WTC11 (cell line): ENCODE measurements around the gene RRAGB. TPM values are rescaled to one million over a fixed set of nuclear protein-coding genes. Genes with fewer than 3 reads are reported as not detected.
"Not testable (repeated sequence)": the region's sequence is repeated elsewhere in the genome, so short reads cannot be mapped to it uniquely, and the experiment has no call there.

Source experiments
- ATAC-seq: fragments of 200-7000 bp; cut with Tn5 transposase; 2 replicates; pipeline ENCODE4 v1.10.0; 2021; ENCODE audit warnings: mild to moderate bottlenecking, moderate library complexity
- CTCF ChIA-PET: fragments of 300-600 bp; sonication (Branson Sonifier 250); formaldehyde crosslinking; loops from one replicate; lab custom pipeline; 2021; ENCODE audit warnings: antibody characterized with exemption; lab: Charles Lee
- POLR2A ChIA-PET: fragments of 350-600 bp; sonication (Branson Sonifier 250); formaldehyde crosslinking; loops from one replicate; lab custom pipeline; 2021; ENCODE audit warnings: antibody characterized with exemption; lab: Charles Lee
- DNase-seq: peaks from one replicate; pipeline ENCODE4 v3.0.0; 2021; ENCODE audit warnings: low spot score
- H3K27ac Mint-ChIP-seq: 2 replicates; pipeline ENCODE4 v1.8.0; 2021; ENCODE audit warnings: mixed read lengths
- H3K27me3 Mint-ChIP-seq: 2 replicates; pipeline ENCODE4 v1.8.0; 2021; ENCODE audit warnings: low read depth, mild to moderate bottlenecking, moderate library complexity, mixed read lengths
- H3K36me3 Mint-ChIP-seq: 2 replicates; pipeline ENCODE4 v1.8.0; 2021; ENCODE audit warnings: mixed read lengths
- H3K4me1 Mint-ChIP-seq: 2 replicates; pipeline ENCODE4 v1.8.0; 2022; ENCODE audit warnings: mixed read lengths
- H3K4me3 Mint-ChIP-seq: 2 replicates; pipeline ENCODE4 v1.8.0; 2021; ENCODE audit warnings: mild to moderate bottlenecking, moderate library complexity, mixed read lengths
- H3K9me3 Mint-ChIP-seq: 2 replicates; pipeline ENCODE4 v1.8.0; 2021; ENCODE audit warnings: mixed read lengths
- CREB1 ChIP-seq: sonication (generic); formaldehyde crosslinking; IDR thresholded peaks from 2 replicates; pipeline ENCODE4 v1.8.0; 2023; ENCODE audit warnings: mild to moderate bottlenecking, missing genetic modification reagents
- ELF4 ChIP-seq: sonication (generic); formaldehyde crosslinking; IDR thresholded peaks from 2 replicates; pipeline ENCODE4 v1.8.1; 2022; ENCODE audit warnings: low read depth, mild to moderate bottlenecking, moderate library complexity, missing genetic modification reagents
- ESRRA ChIP-seq: sonication (generic); formaldehyde crosslinking; IDR thresholded peaks from 2 replicates; pipeline ENCODE4 v1.8.1; 2022; ENCODE audit warnings: mild to moderate bottlenecking, missing genetic modification reagents, borderline replicate concordance
- MXD4 ChIP-seq: fragments of 250-450 bp; sonication (Bioruptor Pico); IDR thresholded peaks from 2 replicates; pipeline ENCODE4 v1.8.0; 2021; ENCODE audit warnings: mild to moderate bottlenecking, moderate library complexity, borderline replicate concordance
- NR1H2 ChIP-seq: sonication (generic); formaldehyde crosslinking; IDR thresholded peaks from 2 replicates; pipeline ENCODE4 v1.9.0; 2021; ENCODE audit warnings: mild to moderate bottlenecking, moderate library complexity, missing genetic modification reagents
- RORB ChIP-seq: fragments of 250-450 bp; sonication (Bioruptor Pico); IDR thresholded peaks from 2 replicates; pipeline ENCODE4 v1.9.0; 2021; ENCODE audit warnings: mild to moderate bottlenecking
- SP1 ChIP-seq: sonication (generic); formaldehyde crosslinking; conservative IDR thresholded peaks from 2 replicates; pipeline ENCODE4 v1.8.1; 2022; ENCODE audit warnings: missing genetic modification reagents
- TEAD1 ChIP-seq: sonication (generic); formaldehyde crosslinking; IDR thresholded peaks from 2 replicates; pipeline ENCODE4 v1.8.0; 2022; ENCODE audit warnings: mild to moderate bottlenecking, missing genetic modification reagents
- TP53 ChIP-seq: sonication (generic); formaldehyde crosslinking; IDR thresholded peaks from 2 replicates; pipeline ENCODE4 v1.8.1; 2023; ENCODE audit warnings: mild to moderate bottlenecking, missing genetic modification reagents
- ZNF232 ChIP-seq: sonication (generic); formaldehyde crosslinking; IDR thresholded peaks from 2 replicates; pipeline ENCODE4 v1.8.0; 2022; ENCODE audit warnings: mild to moderate bottlenecking, missing genetic modification reagents
- ZNF423 ChIP-seq: fragments of 250-450 bp; sonication (Bioruptor Pico); IDR thresholded peaks from 2 replicates; pipeline ENCODE4 v2.1.2; 2022; ENCODE audit warnings: mild to moderate bottlenecking, moderate library complexity
- total RNA-seq: library from RNA; stranded (reverse); gene quantifications from 3 replicates; pipeline ENCODE4 v1.2.3, GENCODE V29; 2021
- TF ChIP-seq, protein P1 (sequence below): sonication (generic); formaldehyde crosslinking; IDR thresholded peaks from 2 replicates; pipeline ENCODE4 v1.8.0; 2022; ENCODE audit warnings: mild to moderate bottlenecking, missing genetic modification reagents
- TF ChIP-seq, protein P2 (sequence below): sonication (generic); formaldehyde crosslinking; IDR thresholded peaks from 2 replicates; pipeline ENCODE4 v1.8.0; 2022; ENCODE audit warnings: missing genetic modification reagents
- TF ChIP-seq, protein P3 (sequence below): fragments of 250-450 bp; sonication (Bioruptor Pico); IDR thresholded peaks from 2 replicates; pipeline ENCODE4 v1.9.0; 2021; ENCODE audit warnings: mild to moderate bottlenecking
- TF ChIP-seq, protein P4 (sequence below): sonication (generic); formaldehyde crosslinking; IDR thresholded peaks from 2 replicates; pipeline ENCODE4 v1.8.1; 2022; ENCODE audit warnings: mild to moderate bottlenecking, missing genetic modification reagents, moderate library complexity, borderline replicate concordance
- TF ChIP-seq, protein P5 (sequence below): sonication (generic); formaldehyde crosslinking; IDR thresholded peaks from 2 replicates; pipeline ENCODE4 v1.8.0; 2023; ENCODE audit warnings: missing genetic modification reagents, mild to moderate bottlenecking, borderline replicate concordance
- TF ChIP-seq, protein P6 (sequence below): fragments of 250-450 bp; sonication (Bioruptor Pico); IDR thresholded peaks from 2 replicates; pipeline ENCODE4 v1.9.0; 2021; ENCODE audit warnings: moderate library complexity, mild to moderate bottlenecking, inconsistent platforms, borderline replicate concordance
- TF ChIP-seq, protein P7 (sequence below): fragments of 250-450 bp; sonication (Bioruptor Pico); IDR thresholded peaks from 2 replicates; pipeline ENCODE4 v1.9.0; 2021; ENCODE audit warnings: mild to moderate bottlenecking

Gene RRAGB
- total RNA-seq, 1 experiment from 2014 or later: 7.8 TPM

DNA sequence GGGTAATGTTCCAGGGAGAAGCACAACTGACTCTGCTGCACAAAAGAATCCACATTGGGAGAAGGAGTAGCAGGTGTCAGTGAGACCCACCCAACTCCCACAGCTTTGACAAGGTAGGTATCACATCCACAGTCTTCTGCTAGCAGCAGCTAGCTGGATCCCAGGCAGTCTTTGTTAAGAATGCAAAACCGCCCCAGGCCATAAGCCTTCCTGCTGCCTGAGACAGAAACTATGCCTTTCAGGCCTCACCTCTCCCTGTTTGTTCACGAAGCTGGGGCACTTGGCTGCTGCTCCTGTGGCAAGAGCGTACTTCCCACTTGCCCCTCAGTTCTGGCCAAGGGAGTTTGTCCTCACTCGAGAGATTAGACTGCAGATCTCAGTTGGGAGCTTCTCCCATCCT is 21.4 kb downstream of the RRAGB start:
- Mint-ChIP-seq H3K4me3 (no peak overlapping the region), H3K9me3 (no peaks in the 10 kb centered on the region), H3K27me3 (no peaks in the 10 kb centered on the region), H3K27ac (no peak overlapping the region), H3K36me3 (peaks cover 12% of the 10 kb centered on the region), H3K4me1 (no peaks in the 10 kb centered on the region)
- ChIA-PET POLR2A (no interaction called here), CTCF (interaction anchor here (0.7 kb wide), 1 partner anchor 168 kb away, joined by 3 read pairs; no protein-coding TSS in a partner anchor)
- peak; percentile 10 for DNase-seq
- no peak for TF ChIP-seq ELF4 (CRISPR knock-in tag)
- no peak for TF ChIP-seq NR1H2 (CRISPR knock-in tag)
- TF ChIP-seq MXD4: no peak
- no peak for TF ChIP-seq ESRRA (CRISPR knock-in tag)
- no peak for TF ChIP-seq TEAD1 (CRISPR knock-in tag)
- no peak for TF ChIP-seq CREB1
- TF ChIP-seq, protein P1, sequence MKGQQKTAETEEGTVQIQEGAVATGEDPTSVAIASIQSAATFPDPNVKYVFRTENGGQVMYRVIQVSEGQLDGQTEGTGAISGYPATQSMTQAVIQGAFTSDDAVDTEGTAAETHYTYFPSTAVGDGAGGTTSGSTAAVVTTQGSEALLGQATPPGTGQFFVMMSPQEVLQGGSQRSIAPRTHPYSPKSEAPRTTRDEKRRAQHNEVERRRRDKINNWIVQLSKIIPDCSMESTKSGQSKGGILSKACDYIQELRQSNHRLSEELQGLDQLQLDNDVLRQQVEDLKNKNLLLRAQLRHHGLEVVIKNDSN (CRISPR knock-in tag): no peak
- TF ChIP-seq ZNF423 (CRISPR knock-in tag): no peak
- TF ChIP-seq, protein P2, sequence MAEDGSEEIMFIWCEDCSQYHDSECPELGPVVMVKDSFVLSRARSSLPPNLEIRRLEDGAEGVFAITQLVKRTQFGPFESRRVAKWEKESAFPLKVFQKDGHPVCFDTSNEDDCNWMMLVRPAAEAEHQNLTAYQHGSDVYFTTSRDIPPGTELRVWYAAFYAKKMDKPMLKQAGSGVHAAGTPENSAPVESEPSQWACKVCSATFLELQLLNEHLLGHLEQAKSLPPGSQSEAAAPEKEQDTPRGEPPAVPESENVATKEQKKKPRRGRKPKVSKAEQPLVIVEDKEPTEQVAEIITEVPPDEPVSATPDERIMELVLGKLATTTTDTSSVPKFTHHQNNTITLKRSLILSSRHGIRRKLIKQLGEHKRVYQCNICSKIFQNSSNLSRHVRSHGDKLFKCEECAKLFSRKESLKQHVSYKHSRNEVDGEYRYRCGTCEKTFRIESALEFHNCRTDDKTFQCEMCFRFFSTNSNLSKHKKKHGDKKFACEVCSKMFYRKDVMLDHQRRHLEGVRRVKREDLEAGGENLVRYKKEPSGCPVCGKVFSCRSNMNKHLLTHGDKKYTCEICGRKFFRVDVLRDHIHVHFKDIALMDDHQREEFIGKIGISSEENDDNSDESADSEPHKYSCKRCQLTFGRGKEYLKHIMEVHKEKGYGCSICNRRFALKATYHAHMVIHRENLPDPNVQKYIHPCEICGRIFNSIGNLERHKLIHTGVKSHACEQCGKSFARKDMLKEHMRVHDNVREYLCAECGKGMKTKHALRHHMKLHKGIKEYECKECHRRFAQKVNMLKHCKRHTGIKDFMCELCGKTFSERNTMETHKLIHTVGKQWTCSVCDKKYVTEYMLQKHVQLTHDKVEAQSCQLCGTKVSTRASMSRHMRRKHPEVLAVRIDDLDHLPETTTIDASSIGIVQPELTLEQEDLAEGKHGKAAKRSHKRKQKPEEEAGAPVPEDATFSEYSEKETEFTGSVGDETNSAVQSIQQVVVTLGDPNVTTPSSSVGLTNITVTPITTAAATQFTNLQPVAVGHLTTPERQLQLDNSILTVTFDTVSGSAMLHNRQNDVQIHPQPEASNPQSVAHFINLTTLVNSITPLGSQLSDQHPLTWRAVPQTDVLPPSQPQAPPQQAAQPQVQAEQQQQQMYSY (CRISPR knock-in tag): no peak
- TF ChIP-seq ZNF232 (CRISPR knock-in tag): no peak
- TF ChIP-seq SP1 (CRISPR knock-in tag): no peak
- no peak for TF ChIP-seq TP53 (CRISPR knock-in tag)
- TF ChIP-seq, protein P3, sequence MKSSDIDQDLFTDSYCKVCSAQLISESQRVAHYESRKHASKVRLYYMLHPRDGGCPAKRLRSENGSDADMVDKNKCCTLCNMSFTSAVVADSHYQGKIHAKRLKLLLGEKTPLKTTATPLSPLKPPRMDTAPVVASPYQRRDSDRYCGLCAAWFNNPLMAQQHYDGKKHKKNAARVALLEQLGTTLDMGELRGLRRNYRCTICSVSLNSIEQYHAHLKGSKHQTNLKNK (CRISPR knock-in tag): no peak
- TF ChIP-seq RORB (CRISPR knock-in tag): no peak
- peak; percentile 57 for ATAC-seq

DNA sequence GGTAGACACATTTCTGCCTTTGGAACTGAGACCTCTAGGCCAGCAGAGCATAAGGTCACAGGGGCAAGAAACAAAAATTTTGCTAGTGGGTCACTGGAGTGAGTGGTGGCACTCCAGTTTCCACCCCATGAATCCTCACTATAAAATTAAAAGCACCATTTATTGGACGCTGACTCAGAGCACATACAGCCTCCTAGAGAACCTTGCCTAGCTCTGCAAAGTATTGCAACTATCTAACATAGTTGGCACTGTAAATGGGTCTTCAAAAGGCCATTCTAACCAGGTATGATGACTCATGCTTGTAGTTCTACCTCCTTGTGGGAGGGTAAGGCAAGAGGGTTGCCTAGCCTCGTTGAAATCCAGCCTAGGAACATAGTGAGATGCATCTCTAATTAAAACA is 25.1 kb downstream of the RRAGB start:
- H3K27ac Mint-ChIP-seq: no peak overlapping the region
- ChIA-PET CTCF (no interaction called here), POLR2A (no interaction called here)
- TF ChIP-seq, protein P4, sequence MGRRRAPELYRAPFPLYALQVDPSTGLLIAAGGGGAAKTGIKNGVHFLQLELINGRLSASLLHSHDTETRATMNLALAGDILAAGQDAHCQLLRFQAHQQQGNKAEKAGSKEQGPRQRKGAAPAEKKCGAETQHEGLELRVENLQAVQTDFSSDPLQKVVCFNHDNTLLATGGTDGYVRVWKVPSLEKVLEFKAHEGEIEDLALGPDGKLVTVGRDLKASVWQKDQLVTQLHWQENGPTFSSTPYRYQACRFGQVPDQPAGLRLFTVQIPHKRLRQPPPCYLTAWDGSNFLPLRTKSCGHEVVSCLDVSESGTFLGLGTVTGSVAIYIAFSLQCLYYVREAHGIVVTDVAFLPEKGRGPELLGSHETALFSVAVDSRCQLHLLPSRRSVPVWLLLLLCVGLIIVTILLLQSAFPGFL (CRISPR knock-in tag): no peak
- TF ChIP-seq, protein P5, sequence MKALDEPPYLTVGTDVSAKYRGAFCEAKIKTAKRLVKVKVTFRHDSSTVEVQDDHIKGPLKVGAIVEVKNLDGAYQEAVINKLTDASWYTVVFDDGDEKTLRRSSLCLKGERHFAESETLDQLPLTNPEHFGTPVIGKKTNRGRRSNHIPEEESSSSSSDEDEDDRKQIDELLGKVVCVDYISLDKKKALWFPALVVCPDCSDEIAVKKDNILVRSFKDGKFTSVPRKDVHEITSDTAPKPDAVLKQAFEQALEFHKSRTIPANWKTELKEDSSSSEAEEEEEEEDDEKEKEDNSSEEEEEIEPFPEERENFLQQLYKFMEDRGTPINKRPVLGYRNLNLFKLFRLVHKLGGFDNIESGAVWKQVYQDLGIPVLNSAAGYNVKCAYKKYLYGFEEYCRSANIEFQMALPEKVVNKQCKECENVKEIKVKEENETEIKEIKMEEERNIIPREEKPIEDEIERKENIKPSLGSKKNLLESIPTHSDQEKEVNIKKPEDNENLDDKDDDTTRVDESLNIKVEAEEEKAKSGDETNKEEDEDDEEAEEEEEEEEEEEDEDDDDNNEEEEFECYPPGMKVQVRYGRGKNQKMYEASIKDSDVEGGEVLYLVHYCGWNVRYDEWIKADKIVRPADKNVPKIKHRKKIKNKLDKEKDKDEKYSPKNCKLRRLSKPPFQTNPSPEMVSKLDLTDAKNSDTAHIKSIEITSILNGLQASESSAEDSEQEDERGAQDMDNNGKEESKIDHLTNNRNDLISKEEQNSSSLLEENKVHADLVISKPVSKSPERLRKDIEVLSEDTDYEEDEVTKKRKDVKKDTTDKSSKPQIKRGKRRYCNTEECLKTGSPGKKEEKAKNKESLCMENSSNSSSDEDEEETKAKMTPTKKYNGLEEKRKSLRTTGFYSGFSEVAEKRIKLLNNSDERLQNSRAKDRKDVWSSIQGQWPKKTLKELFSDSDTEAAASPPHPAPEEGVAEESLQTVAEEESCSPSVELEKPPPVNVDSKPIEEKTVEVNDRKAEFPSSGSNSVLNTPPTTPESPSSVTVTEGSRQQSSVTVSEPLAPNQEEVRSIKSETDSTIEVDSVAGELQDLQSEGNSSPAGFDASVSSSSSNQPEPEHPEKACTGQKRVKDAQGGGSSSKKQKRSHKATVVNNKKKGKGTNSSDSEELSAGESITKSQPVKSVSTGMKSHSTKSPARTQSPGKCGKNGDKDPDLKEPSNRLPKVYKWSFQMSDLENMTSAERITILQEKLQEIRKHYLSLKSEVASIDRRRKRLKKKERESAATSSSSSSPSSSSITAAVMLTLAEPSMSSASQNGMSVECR (CRISPR knock-in tag): no peak
- TF ChIP-seq, protein P6, sequence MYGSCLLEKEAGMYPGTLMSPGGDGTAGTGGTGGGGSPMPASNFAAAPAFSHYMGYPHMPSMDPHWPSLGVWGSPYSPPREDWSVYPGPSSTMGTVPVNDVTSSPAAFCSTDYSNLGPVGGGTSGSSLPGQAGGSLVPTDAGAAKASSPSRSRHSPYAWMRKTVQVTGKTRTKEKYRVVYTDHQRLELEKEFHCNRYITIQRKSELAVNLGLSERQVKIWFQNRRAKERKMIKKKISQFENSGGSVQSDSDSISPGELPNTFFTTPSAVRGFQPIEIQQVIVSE (CRISPR knock-in tag): no peak
- TF ChIP-seq, protein P7, sequence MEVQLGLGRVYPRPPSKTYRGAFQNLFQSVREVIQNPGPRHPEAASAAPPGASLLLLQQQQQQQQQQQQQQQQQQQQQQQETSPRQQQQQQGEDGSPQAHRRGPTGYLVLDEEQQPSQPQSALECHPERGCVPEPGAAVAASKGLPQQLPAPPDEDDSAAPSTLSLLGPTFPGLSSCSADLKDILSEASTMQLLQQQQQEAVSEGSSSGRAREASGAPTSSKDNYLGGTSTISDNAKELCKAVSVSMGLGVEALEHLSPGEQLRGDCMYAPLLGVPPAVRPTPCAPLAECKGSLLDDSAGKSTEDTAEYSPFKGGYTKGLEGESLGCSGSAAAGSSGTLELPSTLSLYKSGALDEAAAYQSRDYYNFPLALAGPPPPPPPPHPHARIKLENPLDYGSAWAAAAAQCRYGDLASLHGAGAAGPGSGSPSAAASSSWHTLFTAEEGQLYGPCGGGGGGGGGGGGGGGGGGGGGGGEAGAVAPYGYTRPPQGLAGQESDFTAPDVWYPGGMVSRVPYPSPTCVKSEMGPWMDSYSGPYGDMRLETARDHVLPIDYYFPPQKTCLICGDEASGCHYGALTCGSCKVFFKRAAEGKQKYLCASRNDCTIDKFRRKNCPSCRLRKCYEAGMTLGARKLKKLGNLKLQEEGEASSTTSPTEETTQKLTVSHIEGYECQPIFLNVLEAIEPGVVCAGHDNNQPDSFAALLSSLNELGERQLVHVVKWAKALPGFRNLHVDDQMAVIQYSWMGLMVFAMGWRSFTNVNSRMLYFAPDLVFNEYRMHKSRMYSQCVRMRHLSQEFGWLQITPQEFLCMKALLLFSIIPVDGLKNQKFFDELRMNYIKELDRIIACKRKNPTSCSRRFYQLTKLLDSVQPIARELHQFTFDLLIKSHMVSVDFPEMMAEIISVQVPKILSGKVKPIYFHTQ (CRISPR knock-in tag): no peak
- TF ChIP-seq ELF4 (CRISPR knock-in tag): no peak
- ATAC-seq: no peak
- no peaks in the 10 kb centered on the region for H3K9me3 Mint-ChIP-seq
- H3K36me3 Mint-ChIP-seq: peaks cover 20% of the 10 kb centered on the region
- H3K4me3 Mint-ChIP-seq: no peak overlapping the region
- H3K27me3 Mint-ChIP-seq: no peaks in the 10 kb centered on the region
- no peak for DNase-seq
- H3K4me1 Mint-ChIP-seq: no peaks in the 10 kb centered on the region

DNA sequence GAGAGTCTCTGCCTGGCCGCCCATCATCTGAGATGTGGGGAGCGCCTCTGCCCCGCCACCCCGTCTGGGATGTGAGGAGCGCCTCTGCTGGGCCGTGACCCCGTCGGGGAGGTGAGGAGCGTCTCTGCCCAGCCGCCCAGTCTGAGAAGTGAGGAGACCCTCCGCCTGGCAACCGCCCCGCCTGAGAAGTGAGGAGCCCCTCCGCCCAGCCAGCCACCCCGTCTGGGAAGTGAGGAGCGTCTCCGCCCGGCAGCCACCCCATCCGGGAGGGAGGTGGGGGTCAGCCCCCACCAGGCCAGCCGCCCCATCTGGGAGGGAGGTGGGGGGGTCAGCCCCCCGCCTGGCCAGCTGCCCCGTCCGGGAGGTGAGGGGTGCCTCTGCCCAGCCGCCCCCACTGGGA is 30.9 kb downstream of the RRAGB start:
- CTCF ChIA-PET, H3K4me3 Mint-ChIP-seq, H3K9me3 Mint-ChIP-seq, H3K27ac Mint-ChIP-seq, ATAC-seq, POLR2A ChIA-PET, H3K27me3 Mint-ChIP-seq, DNase-seq, H3K4me1 Mint-ChIP-seq: not testable (repeated sequence)
- peaks cover 17% of the 10 kb centered on the region for H3K36me3 Mint-ChIP-seq
